Posterior vena cava (tissue), 2 donors: ENCODE measurements around the gene GGTLC3. TPM values are rescaled to one million over a fixed set of nuclear protein-coding genes. Genes with fewer than 3 reads are reported as not detected.
"Not testable (repeated sequence)": the region's sequence is repeated elsewhere in the genome, so short reads cannot be mapped to it uniquely, and the experiment has no call there.

Experiments used
- DNase-seq: peaks from one replicate; pipeline ENCODE4 v3.0.0-alpha.2; 2020; ENCODE audit warnings: low spot score
- intact Hi-C, 2 donors: fragments of 100-400 bp; cut with DNase I; formaldehyde crosslinking; loops; one replicate each; pipeline versions ENCODE4 v1.14.1 to v1.14.2; 2022 to 2023
- long read RNA-seq, 2 donors: library from polyadenylated mRNA; unstranded; transcript quantifications; one replicate each; pipeline ENCODE4 v2.0.0, GENCODE V29; 2020 to 2021
- total RNA-seq, 2 donors: library from RNA; stranded (reverse); fragmentation: NEBNext Ultra II Directional; extraction: Animal tissue kit (Norgen Biotek cat#: 25700); gene quantifications; one replicate each; pipeline ENCODE4 v1.2.1, GENCODE V29; 2021
- donor health status: DM: yes; HTN: yes; CAD: no.
- donor health status: DM: yes; HTN: yes; CAD: no.

Gene GGTLC3
- total RNA-seq, result not detected
- long read RNA-seq, donor 1, result 0 reads
- long read RNA-seq, donor 2, result 0 reads

GRCh38 chr22:18518061-18518460 is at the start of gene GGTLC3:
Gene GGTLC3, minus strand, starts transcription at chr22:18518161. Its CDS starts 264 bp downstream, at chr22:18517897.
- intact Hi-C loops, result not testable (repeated sequence)

GRCh38 chr22:18560099-18560974 is 42.4 kb upstream of the GGTLC3 start:
- intact Hi-C loops, DNase-seq: not testable (repeated sequence)

More at GRCh38 chr22:18518061-18518460, at the start of gene GGTLC3:
- DNase-seq, result not testable (repeated sequence)

- intact Hi-C loops, DNase-seq: not testable (repeated sequence)
Measured at GRCh38 chr22:18558939-18559338, 41.0 kb upstream of the GGTLC3 start.

- intact Hi-C loops, DNase-seq: not testable (repeated sequence)
Measured at GRCh38 chr22:18558516-18558915, 40.6 kb upstream of the GGTLC3 start.

GRCh38 chr22:18554280-18555256 is 36.6 kb upstream of the GGTLC3 start:
- DNase-seq, intact Hi-C loops: not testable (repeated sequence)

GRCh38 chr22:18552839-18553597 is 35.1 kb upstream of the GGTLC3 start:
- DNase-seq, intact Hi-C loops: not testable (repeated sequence)

- intact Hi-C loops, result not testable (repeated sequence)
Measured at GRCh38 chr22:18551046-18551445, 33.1 kb upstream of the GGTLC3 start.

GRCh38 chr22:18549458-18550179 is 31.7 kb upstream of the GGTLC3 start:
- intact Hi-C loops, DNase-seq: not testable (repeated sequence)

More at GRCh38 chr22:18551046-18551445, 33.1 kb upstream of the GGTLC3 start:
- peak; percentile 79 for DNase-seq

GRCh38 chr22:18544615-18545014 is 26.7 kb upstream of the GGTLC3 start:
- intact Hi-C loops, result not testable (repeated sequence)
- peak; percentile 63 for DNase-seq

- DNase-seq, intact Hi-C loops: not testable (repeated sequence)
Measured at GRCh38 chr22:18543400-18543799, 25.4 kb upstream of the GGTLC3 start.

GRCh38 chr22:18539994-18540393 is 22.0 kb upstream of the GGTLC3 start:
- intact Hi-C loops, result not testable (repeated sequence)
- DNase-seq, result peak; percentile 72

- intact Hi-C loops, DNase-seq: not testable (repeated sequence)
Measured at GRCh38 chr22:18534315-18534714, 16.4 kb upstream of the GGTLC3 start.

- DNase-seq, intact Hi-C loops: not testable (repeated sequence)
Measured at GRCh38 chr22:18533633-18534032, 15.7 kb upstream of the GGTLC3 start.

- peak; percentile 62 for DNase-seq
- intact Hi-C loops, result not testable (repeated sequence)
Measured at GRCh38 chr22:18529416-18530145, 11.6 kb upstream of the GGTLC3 start.

- peak; percentile 97 for DNase-seq
- intact Hi-C loops, result not testable (repeated sequence)
Measured at GRCh38 chr22:18528597-18529415, 10.8 kb upstream of the GGTLC3 start.

GRCh38 chr22:18527752-18528596 is 10.0 kb upstream of the GGTLC3 start, which contains the start of gene TMEM191B:
Gene TMEM191B, plus strand, starts transcription at chr22:18527802. Its CDS starts 179 bp downstream, at chr22:18527981.
- DNase-seq, intact Hi-C loops: not testable (repeated sequence)
